ENCODE measurements around the gene B4GALNT2.
"Not testable (repeated sequence)": the region's sequence is repeated elsewhere in the genome, so short reads cannot be mapped to it uniquely, and the experiment has no call there.

Gene B4GALNT2

DNA sequence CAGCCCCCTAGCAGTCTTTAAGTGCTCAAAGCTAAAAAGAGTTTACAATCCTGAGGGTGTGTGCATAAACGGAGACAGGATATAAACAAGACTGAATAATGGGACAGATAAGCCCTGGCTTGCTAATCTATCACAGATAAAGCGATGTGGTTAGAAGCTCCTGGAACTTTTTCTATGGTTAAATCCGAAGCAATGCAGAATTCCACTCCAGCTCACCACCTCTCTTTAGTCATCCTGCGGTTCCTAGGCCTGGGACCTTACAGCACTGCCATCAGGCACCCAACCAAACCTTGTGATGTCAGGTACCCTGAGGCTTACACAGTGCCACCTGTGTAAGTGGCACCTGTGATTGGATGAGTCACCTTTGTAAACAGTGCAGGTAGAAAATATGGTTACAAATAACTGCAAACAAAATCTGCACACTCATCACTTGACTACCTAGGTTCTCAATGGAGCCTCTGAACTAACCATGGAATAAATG, 31.5 kb upstream of the B4GALNT2 start:
- H3K9me3 ChIP-seq: no peaks in the 10 kb centered on the region
- TF ChIP-seq Cebpa-rat (IDR thresholded peaks at IDR 0.05): no peak
- H3K4me3 ChIP-seq: no peak overlapping the region
- H3K4me2 ChIP-seq: no peak overlapping the region
- H3K9ac ChIP-seq: no peak overlapping the region
- H3K27ac ChIP-seq: no peak overlapping the region
- H3K27me3 ChIP-seq: no peaks in the 10 kb centered on the region
- no peaks in the 10 kb centered on the region for H3K36me3 ChIP-seq
- H3K4me1 ChIP-seq: no peaks in the 10 kb centered on the region
- H4K20me1 ChIP-seq: no peaks in the 10 kb centered on the region

DNA sequence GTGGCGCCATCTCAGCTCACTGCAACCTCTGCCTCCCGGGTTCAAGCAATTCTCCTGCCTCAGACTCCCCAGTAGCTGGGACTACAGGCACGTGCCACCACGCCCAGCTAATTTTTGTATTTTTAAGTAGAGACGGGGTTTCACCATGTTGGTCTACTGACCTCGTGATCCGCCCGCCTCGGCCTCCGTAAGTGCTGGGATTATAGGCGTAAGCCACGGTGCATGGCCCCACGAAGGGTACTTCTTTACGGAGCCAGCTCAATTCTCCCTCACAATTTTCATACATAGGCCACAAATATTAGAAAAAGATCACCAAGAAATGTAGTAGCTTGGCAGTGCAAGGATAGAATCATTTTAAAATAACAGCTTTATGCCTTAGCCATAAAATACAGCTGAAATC, 29.2 kb upstream of the B4GALNT2 start:
- not testable (repeated sequence) for H4K20me1 ChIP-seq, H3K27me3 ChIP-seq, H3K4me1 ChIP-seq, H3K4me3 ChIP-seq, H3K27ac ChIP-seq, H3K9ac ChIP-seq, H3K4me2 ChIP-seq, H3K9me3 ChIP-seq, H3K36me3 ChIP-seq

GRCh38 chr17:49104511-49105074, 28.0 kb upstream of the B4GALNT2 start:
- Histone ChIP-seq H3K4me1 (no peaks in the 10 kb centered on the region), H4K20me1 (no peaks in the 10 kb centered on the region), H3K27ac (no peak overlapping the region), H3K9ac (no peak overlapping the region), H3K4me3 (no peak overlapping the region), H3K9me3 (no peaks in the 10 kb centered on the region), H3K27me3 (no peaks in the 10 kb centered on the region), H3K4me2 (no peak overlapping the region), H3K36me3 (no peaks in the 10 kb centered on the region)
- no peak for TF ChIP-seq Cebpa-rat (IDR thresholded peaks at IDR 0.05)

- no peaks in the 10 kb centered on the region for H3K4me1 ChIP-seq
- no peak for TF ChIP-seq Cebpa-rat (IDR thresholded peaks at IDR 0.05)
- H3K9me3 ChIP-seq: no peaks in the 10 kb centered on the region
- no peak overlapping the region for H3K9ac ChIP-seq
- no peaks in the 10 kb centered on the region for H4K20me1 ChIP-seq
- H3K27me3 ChIP-seq: no peaks in the 10 kb centered on the region
- H3K4me2 ChIP-seq: no peak overlapping the region
- H3K4me3 ChIP-seq: no peak overlapping the region
- H3K27ac ChIP-seq: no peak overlapping the region
- no peaks in the 10 kb centered on the region for H3K36me3 ChIP-seq
These were observed 26.0 kb upstream of the B4GALNT2 start for GRCh38 chr17:49106321-49107210.

DNA sequence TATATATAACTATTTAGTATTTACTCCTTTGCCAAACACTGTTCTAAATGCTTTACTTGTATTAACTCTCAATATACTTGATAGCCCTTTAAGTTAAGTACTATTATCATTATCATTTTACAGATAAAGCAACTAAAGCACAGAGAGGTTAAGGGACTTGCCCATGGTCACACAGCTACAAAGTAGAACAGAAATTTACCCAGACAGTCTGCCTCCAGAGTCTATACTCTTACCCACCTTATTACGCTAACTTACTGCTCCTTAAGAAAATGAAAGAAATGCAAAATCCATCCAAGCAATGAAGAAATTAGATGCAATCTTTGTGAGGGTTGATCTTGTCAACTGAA, 25.4 kb upstream of the B4GALNT2 start:
- H4K20me1 ChIP-seq: no peaks in the 10 kb centered on the region
- no peaks in the 10 kb centered on the region for H3K36me3 ChIP-seq
- no peak overlapping the region for H3K4me3 ChIP-seq
- H3K4me2 ChIP-seq: no peak overlapping the region
- H3K4me1 ChIP-seq: no peaks in the 10 kb centered on the region
- H3K9ac ChIP-seq: no peak overlapping the region
- H3K27me3 ChIP-seq: no peaks in the 10 kb centered on the region
- H3K27ac ChIP-seq: no peak overlapping the region
- TF ChIP-seq Cebpa-rat (IDR thresholded peaks at IDR 0.05): no peak
- no peaks in the 10 kb centered on the region for H3K9me3 ChIP-seq

DNA sequence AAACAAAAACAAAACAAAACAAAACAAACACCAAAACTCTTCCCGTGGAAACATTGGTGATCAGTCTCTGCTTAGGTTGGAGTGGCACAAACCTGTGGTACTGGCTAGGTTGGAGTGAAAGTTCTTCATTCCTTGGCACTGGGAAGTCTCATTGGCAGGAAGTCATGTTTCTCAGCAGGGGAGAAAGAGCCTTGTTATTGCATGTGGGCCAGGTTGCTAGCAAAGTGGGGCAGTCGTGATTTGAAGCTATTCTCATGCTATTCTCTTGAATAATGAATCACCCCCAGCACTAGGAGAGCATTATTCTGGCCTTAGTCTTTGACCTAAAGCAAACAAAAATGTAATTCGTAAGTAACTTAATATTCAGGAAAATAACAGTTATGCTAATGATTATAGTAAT, 24.3 kb upstream of the B4GALNT2 start:
- no peaks in the 10 kb centered on the region for H3K9me3 ChIP-seq
- no peak overlapping the region for H3K4me2 ChIP-seq
- no peak overlapping the region for H3K27ac ChIP-seq
- H3K4me3 ChIP-seq: no peak overlapping the region
- H4K20me1 ChIP-seq: no peaks in the 10 kb centered on the region
- H3K4me1 ChIP-seq: no peaks in the 10 kb centered on the region
- no peak overlapping the region for H3K9ac ChIP-seq
- H3K27me3 ChIP-seq: no peaks in the 10 kb centered on the region
- H3K36me3 ChIP-seq: no peaks in the 10 kb centered on the region
- TF ChIP-seq Cebpa-rat (IDR thresholded peaks at IDR 0.05): no peak

DNA sequence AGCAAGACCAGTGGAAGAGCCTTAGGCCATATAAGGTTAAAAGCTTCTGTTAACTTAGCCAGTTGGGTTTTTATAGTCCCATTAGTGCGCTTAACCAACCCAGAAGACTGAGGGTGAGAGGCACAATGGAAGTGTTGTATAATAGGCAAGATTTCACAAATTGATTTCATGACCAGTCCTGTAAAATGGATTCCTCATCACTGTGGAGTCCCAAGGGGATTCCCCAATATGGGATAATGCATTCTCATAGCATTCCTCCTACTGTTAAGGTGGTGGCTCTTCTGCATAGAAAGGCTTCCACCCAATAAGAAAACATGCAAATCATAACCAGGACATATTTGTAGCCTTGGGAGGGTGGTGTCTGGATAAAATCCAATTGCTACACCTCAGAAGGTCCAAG, 22.1 kb upstream of the B4GALNT2 start:
- Histone ChIP-seq H3K4me2 (no peak overlapping the region), H3K9ac (no peak overlapping the region), H3K4me3 (no peak overlapping the region), H3K4me1 (no peaks in the 10 kb centered on the region), H3K9me3 (no peaks in the 10 kb centered on the region), H3K27me3 (no peaks in the 10 kb centered on the region), H4K20me1 (no peaks in the 10 kb centered on the region), H3K27ac (no peak overlapping the region), H3K36me3 (no peaks in the 10 kb centered on the region)
- TF ChIP-seq Cebpa-rat (IDR thresholded peaks at IDR 0.05): no peak

- Histone ChIP-seq H3K27me3 (no peaks in the 10 kb centered on the region), H3K4me2 (no peak overlapping the region), H3K4me3 (no peak overlapping the region), H3K9me3 (no peaks in the 10 kb centered on the region), H4K20me1 (no peaks in the 10 kb centered on the region), H3K4me1 (no peaks in the 10 kb centered on the region), H3K36me3 (no peaks in the 10 kb centered on the region), H3K27ac (no peak overlapping the region), H3K9ac (no peak overlapping the region)
- no peak for TF ChIP-seq Cebpa-rat (IDR thresholded peaks at IDR 0.05)
These were observed 20.6 kb upstream of the B4GALNT2 start for GRCh38 chr17:49111934-49112333.

DNA sequence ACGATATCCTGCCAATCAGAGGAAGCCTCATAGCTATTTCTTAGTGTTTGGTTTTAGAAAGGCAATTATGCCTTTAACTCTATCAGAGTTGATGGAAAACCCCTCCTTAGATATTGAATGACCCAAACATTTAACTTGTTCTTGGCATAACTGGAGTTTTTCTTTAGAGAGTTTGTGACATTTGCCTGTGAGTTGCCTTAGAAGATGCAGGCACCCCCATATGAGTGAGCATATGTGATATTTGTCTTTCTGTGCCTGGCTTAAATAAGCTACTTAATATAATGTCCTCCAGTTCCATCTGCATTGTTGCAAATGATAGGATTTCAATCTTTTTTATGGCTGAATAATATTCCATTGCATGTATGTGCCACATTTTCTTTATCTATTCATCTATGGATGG, 19.6 kb upstream of the B4GALNT2 start:
- Histone ChIP-seq H3K4me3 (no peak overlapping the region), H3K9me3 (no peaks in the 10 kb centered on the region), H3K36me3 (no peaks in the 10 kb centered on the region), H3K9ac (no peak overlapping the region), H3K4me2 (no peak overlapping the region), H3K27ac (no peak overlapping the region), H3K27me3 (no peaks in the 10 kb centered on the region), H3K4me1 (no peaks in the 10 kb centered on the region), H4K20me1 (no peaks in the 10 kb centered on the region)
- TF ChIP-seq Cebpa-rat (IDR thresholded peaks at IDR 0.05): no peak

- no peak overlapping the region for H3K4me2 ChIP-seq
- H3K9me3 ChIP-seq: no peaks in the 10 kb centered on the region
- H3K27ac ChIP-seq: no peak overlapping the region
- no peaks in the 10 kb centered on the region for H3K4me1 ChIP-seq
- H4K20me1 ChIP-seq: no peaks in the 10 kb centered on the region
- H3K36me3 ChIP-seq: no peaks in the 10 kb centered on the region
- H3K9ac ChIP-seq: no peak overlapping the region
- TF ChIP-seq Cebpa-rat (IDR thresholded peaks at IDR 0.05): no peak
- H3K27me3 ChIP-seq: no peaks in the 10 kb centered on the region
- H3K4me3 ChIP-seq: no peak overlapping the region
These were observed 17.9 kb upstream of the B4GALNT2 start for GRCh38 chr17:49114703-49115102.
